ENCODE measurements around the gene NCAN. TPM values are rescaled to one million over a fixed set of nuclear protein-coding genes. Genes with fewer than 3 reads are reported as not detected.
A peak's percentile ranks its signal among the peaks of the same experiment; 100 is the strongest.

NCAN gene
- total and polyA plus RNA-seq, 2 of the 13 experiments (the other 11 are each of a cell fraction or from before 2014, with no cell fraction given), result not detected

- TF ChIP-seq, protein P1, sequence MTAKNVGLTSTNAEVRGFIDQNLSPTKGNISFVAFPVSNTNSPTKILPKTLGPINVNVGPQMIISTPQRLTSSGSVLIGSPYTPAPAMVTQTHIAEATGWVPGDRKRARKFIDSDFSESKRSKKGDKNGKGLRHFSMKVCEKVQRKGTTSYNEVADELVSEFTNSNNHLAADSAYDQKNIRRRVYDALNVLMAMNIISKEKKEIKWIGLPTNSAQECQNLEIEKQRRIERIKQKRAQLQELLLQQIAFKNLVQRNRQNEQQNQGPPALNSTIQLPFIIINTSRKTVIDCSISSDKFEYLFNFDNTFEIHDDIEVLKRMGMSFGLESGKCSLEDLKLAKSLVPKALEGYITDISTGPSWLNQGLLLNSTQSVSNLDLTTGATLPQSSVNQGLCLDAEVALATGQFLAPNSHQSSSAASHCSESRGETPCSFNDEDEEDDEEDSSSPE (CRISPR knock-in tag; IDR thresholded peaks at IDR 0.05), result peak; percentile 80
- TF ChIP-seq MYPOP (CRISPR knock-in tag; IDR thresholded peaks at IDR 0.05) (0 out of 2 replicates have a peak, but pooled peaks have one; percentile 36), ASH2L (IDR thresholded peaks at IDR 0.05; ENCODE audit: insufficient read length, low read depth, low read length) (peak; percentile 58), RCOR2 (CRISPR knock-in tag; IDR thresholded peaks at IDR 0.05) (no peak), PITX1 (CRISPR knock-in tag; IDR thresholded peaks at IDR 0.05) (peak; percentile 16; the same call in 1 of the 2 replicates), ZNF576 (CRISPR knock-in tag; IDR thresholded peaks at IDR 0.05) (0 out of 2 replicates have a peak, but pooled peaks have one; percentile 26), NR2C2 (CRISPR knock-in tag; IDR thresholded peaks at IDR 0.05; ENCODE audit: borderline replicate concordance) (no peak), ZNF292 (CRISPR knock-in tag; IDR thresholded peaks at IDR 0.05; ENCODE audit: borderline replicate concordance, low read depth) (no peak), GABPA (IDR thresholded peaks at IDR 0.05; ENCODE audit: low read depth, low read length) (no peak; the same call in 1 of the 2 replicates), GABPA (CRISPR knock-in tag; IDR thresholded peaks at IDR 0.05; ENCODE audit: low read depth) (peak; percentile 51), ZBTB37 (CRISPR knock-in tag; IDR thresholded peaks at IDR 0.05) (no peak), SMYD3 (CRISPR knock-in tag; IDR thresholded peaks at IDR 0.05) (no peak)
- TF ChIP-seq, protein P2, sequence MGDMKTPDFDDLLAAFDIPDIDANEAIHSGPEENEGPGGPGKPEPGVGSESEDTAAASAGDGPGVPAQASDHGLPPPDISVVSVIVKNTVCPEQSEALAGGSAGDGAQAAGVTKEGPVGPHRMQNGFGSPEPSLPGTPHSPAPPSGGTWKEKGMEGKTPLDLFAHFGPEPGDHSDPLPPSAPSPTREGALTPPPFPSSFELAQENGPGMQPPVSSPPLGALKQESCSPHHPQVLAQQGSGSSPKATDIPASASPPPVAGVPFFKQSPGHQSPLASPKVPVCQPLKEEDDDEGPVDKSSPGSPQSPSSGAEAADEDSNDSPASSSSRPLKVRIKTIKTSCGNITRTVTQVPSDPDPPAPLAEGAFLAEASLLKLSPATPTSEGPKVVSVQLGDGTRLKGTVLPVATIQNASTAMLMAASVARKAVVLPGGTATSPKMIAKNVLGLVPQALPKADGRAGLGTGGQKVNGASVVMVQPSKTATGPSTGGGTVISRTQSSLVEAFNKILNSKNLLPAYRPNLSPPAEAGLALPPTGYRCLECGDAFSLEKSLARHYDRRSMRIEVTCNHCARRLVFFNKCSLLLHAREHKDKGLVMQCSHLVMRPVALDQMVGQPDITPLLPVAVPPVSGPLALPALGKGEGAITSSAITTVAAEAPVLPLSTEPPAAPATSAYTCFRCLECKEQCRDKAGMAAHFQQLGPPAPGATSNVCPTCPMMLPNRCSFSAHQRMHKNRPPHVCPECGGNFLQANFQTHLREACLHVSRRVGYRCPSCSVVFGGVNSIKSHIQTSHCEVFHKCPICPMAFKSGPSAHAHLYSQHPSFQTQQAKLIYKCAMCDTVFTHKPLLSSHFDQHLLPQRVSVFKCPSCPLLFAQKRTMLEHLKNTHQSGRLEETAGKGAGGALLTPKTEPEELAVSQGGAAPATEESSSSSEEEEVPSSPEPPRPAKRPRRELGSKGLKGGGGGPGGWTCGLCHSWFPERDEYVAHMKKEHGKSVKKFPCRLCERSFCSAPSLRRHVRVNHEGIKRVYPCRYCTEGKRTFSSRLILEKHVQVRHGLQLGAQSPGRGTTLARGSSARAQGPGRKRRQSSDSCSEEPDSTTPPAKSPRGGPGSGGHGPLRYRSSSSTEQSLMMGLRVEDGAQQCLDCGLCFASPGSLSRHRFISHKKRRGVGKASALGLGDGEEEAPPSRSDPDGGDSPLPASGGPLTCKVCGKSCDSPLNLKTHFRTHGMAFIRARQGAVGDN (CRISPR knock-in tag; IDR thresholded peaks at IDR 0.05), result peak; percentile 76
- TF ChIP-seq, protein P3, sequence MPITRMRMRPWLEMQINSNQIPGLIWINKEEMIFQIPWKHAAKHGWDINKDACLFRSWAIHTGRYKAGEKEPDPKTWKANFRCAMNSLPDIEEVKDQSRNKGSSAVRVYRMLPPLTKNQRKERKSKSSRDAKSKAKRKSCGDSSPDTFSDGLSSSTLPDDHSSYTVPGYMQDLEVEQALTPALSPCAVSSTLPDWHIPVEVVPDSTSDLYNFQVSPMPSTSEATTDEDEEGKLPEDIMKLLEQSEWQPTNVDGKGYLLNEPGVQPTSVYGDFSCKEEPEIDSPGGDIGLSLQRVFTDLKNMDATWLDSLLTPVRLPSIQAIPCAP (CRISPR knock-in tag; IDR thresholded peaks at IDR 0.05; ENCODE audit: low read depth), result no peak
Observed at GRCh38 chr19:19203012-19203856, 8.5 kb upstream of the NCAN start, which contains the start of gene NR2C2AP (continued).

All from HepG2 (cell line).